CD4-positive, alpha-beta T cell treated with Interferon gamma for 1 hour (primary cell): ENCODE data around the gene HHEX.
"Not testable (repeated sequence)": the region's sequence is repeated elsewhere in the genome, so short reads cannot be mapped to it uniquely, and the experiment has no call there.

Source experiments
- DNase-seq: peaks from one replicate; pipeline ENCODE4 v3.0.0-alpha.2; 2020

Gene HHEX

DNA sequence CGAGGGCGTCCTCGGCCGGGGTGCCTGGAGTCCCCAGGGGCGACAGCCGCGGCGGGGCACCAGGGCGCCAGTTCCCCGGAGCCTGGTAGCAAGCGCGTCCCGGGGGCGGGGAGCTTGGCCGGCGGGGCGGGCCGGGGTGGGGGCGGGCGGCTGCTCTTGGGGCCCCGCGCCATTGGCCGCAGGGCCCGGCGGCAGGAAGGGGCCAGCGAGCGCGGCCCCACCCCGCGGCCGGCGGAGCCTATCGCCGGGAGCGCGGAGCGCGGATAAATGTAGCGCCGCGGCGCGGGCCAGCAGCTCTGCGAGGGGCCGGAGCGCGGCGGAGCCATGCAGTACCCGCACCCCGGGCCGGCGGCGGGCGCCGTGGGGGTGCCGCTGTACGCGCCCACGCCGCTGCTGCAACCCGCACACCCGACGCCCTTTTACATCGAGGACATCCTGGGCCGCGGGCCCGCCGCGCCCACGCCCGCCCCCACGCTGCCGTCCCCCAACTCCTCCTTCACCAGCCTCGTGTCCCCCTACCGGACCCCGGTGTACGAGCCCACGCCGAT is at the start of gene HHEX:
Gene HHEX, plus strand, starts transcription at position 293 of the 548 bp plus-strand sequence. Its CDS starts 32 bp downstream, at position 325.
- peak; percentile 75 for DNase-seq

- no peak for DNase-seq
Observed at GRCh38 chr10:92640107-92640506, 49.6 kb upstream of the HHEX start.

GRCh38 chr10:92641492-92641891 is 48.3 kb upstream of the HHEX start:
- DNase-seq: no peak

- no peak for DNase-seq
Observed at GRCh38 chr10:92644921-92645320, 44.8 kb upstream of the HHEX start.

DNA sequence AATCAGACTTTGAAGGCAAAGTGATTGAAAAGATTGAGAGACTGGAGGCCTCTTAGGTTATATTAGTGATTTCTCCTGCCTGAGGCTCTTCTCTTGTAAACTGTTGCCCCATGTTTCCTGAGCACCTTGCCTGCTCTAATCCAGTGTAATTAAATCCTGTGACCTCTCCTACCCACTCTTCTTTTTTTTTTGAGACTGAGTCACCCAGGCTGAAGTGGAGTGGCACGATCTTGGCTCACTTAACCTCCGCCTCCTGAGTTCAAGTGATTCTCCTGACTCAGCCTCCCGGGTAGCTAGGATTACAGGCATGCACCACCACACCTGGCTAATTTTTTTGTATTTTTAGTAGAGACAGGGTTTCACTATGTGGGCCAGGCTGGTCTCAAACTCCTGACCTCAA is 38.9 kb upstream of the HHEX start:
- DNase-seq: not testable (repeated sequence)

DNA sequence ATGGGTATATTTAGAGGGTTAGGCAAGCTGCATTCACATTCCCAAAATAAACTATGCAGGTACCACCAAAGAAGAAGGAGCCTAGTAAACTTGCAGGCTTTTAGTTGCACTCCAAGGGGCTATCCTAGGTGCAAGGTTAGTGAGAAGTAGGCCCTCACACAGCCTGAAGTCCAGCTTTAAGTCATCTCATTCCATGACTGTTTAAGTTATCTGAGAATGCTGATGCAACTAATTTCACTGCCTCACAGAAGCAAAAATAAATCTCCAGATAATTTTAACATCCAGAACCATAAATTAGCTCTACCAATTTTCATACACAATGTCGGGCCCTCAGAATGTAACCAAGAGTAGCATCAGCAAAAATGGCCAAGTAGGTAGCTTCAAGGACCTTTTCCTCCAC is 34.3 kb upstream of the HHEX start:
- DNase-seq: no peak

GRCh38 chr10:92656266-92656961 is 33.3 kb upstream of the HHEX start:
- no peak for DNase-seq

- DNase-seq: no peak
Observed at GRCh38 chr10:92657024-92657423, 32.7 kb upstream of the HHEX start.

- DNase-seq: no peak
Observed at GRCh38 chr10:92662848-92663247, 26.9 kb upstream of the HHEX start.

DNA sequence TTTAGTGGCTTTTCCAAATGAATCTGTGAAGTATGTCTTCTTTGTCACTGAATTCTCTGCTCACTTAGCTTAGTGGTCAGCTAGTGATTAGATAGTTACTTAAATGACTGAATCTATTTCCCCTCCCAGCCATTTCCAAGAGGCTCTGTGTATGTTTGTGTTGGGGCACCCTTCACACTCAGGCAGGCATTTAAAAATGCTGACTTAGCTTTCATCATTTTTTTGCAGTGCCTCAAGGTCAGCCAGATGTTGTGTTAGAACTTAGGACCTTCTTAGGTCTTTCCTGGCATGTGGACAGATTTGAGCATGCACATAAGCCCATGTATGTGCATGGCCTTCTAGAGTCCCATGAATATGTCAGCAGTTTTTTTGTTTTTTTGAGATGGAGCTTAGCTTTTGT is 25.4 kb upstream of the HHEX start:
- no peak for DNase-seq

DNA sequence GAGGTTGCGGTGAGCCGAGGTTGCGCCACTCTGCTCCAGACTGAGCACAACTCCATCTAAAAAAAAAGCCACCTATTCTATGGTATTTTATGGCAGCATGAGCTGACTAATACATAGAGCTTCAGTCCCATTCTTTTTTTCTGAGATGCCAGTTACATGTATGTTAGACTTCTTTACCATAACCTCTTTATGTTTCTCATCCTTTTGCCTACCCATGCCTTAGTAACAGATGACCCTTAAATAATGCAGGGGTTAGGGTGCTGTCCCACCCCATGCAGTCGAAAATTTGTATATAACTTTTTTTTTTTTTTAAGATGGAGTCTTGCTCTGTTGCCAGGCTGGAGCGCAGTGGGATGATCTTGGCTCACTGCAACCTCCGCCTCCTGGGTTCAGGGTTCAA is 22.7 kb upstream of the HHEX start:
- no peak for DNase-seq

GRCh38 chr10:92677708-92678107 is 12.0 kb upstream of the HHEX start:
- DNase-seq: no peak

GRCh38 chr10:92678206-92678605 is 11.5 kb upstream of the HHEX start:
- DNase-seq: no peak

- DNase-seq: no peak
Observed at GRCh38 chr10:92681306-92681834, 8.4 kb upstream of the HHEX start.

DNA sequence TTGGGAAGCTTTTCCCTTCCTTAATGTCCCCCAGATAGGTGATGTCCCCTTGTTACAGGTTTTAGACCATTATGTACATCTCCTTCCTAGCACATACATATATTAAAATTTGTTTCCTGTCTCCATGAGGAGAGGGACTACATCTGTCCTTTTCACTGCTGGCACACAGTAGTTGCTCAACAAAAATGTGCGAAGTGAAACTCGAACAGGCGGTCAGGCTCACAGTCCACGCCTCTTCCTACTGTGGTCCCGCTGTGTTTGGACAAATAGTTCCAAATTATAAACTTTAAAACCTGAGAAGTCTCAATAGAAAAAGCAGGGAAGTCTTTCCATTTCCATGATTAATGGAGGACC is 1.2 kb upstream of the HHEX start:
- no peak for DNase-seq

DNA sequence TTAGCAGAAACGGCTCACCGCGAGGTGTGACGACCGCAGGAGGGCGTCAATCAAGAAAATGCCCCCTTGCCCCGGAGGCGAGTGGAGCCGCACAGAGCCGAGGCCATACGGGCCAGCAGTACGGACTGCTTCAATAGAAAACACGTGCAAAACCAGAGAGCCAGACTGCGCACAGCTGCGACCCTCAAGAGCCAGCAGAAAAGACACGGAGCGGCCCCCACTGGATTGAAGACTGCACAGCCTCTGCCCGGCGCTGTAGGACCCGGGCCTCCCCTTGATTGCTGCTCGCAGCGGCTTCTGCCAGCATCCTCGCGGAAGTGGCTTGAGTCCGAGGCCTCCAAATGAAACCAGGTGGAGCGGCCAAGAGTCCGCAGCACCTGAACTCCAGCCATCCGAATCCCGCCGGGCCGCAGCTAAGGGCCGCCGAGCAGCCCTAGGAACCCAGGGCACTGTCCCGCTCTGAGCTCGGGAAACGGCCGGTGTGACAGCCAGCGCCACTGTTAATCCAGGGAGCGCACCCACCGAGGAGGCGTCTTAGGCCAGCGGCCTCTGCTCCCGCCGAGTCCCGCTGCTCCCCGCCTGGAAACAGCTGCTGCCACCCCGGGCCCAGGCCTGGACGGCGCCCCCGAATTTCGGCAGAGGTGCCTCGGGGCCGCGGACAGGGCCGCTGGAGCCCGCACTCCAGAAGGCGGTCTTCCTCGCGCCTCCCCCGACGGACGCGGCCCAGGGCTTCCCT is 660 bp upstream of the HHEX start:
- DNase-seq: peak; percentile 6

- peak; percentile 64 for DNase-seq
Observed at GRCh38 chr10:92690211-92690914, 608 bp downstream of the HHEX start.

DNA sequence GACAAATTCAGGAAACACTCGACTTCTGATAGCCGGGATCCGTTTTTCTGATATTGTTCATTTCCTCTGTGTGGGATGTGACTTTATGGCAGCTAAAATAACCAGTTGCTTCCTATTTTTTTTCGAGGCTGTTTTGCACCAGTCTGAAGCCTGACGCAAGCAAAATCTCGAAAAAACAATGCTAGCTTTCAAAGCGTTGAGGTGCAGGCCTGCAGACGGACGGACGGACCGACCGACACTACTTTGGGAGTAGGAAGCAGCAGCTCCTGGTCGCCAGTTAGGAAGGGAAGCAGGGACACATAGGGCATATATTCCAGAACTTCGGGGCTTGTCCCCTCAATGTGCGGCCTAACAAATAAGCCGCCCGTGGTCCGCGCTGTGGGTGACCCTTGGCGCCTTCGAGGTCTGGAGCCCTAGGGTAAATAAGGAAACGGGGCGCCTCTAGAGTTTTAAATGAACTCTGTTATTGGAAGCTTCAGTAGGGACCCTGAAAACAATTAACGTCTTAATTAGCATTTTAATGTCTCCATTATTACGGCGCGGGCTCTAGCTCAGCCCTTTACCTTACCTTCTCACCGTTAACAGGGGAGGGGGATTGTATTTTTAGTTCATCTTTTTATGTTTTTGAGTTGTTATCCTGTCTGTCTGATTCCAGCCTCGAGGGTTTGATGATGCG is 1.3 kb downstream of the HHEX start:
- DNase-seq: no peak

- peak; percentile 66 for DNase-seq
Observed at GRCh38 chr10:92691591-92692079, 1.9 kb downstream of the HHEX start.

GRCh38 chr10:92692080-92692671 is 2.4 kb downstream of the HHEX start:
- DNase-seq: no peak

GRCh38 chr10:92692697-92693533 is 3.2 kb downstream of the HHEX start:
- DNase-seq: no peak
